GM12875 (cell line): ENCODE measurements around the gene KCTD5.

Source experiments
- H3K4me3 ChIP-seq: one replicate; pipeline ENCODE4 v1.5.1; 2011; ENCODE audit warnings: low read depth, low read length, control low read depth
- TF ChIP-seq, protein P1 (sequence below): IDR thresholded peaks from 2 replicates; pipeline ENCODE4 v1.5.1; 2011; ENCODE audit warnings: low read depth, mild to moderate bottlenecking, control low read depth, inconsistent platforms, low read length, moderate library complexity, borderline replicate concordance; ENCODE audit not compliant: insufficient read depth

Gene KCTD5

DNA sequence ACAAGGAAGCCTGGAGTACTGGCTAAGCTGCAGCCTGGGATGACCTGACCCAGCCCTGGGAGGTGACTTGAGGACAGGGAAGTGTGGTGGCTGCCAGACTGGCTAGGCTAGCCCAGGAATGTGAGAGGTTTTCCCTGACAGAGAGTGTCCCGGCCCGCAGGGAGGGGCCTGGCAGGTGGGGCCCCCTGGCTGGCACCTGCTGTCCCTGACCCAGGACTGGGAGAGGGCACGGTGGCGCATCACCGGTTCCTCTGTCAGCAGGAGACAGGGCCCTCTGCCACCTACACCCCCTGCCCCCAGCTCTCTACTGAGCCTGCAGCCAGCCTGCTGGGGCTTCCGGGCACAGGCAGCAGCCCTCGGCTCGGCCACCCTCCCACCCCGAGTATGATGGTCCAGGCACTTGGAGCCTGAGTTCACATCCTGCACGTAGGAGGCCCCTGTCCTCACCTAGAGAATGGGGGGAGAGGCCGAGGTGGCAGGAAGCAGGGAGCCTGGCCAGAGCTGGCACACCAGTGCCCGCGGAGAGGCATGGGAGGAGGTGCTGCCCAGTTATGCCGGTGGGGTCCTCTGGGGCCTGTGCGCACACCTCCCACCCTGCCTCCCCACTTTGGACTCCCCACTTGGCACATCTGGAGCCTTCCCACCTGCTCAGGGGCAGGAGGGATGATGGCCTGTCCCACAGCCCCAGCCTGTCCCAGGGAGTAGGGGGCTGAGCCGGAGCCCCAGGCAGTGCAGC lies 37.2 kb downstream of the KCTD5 start:
- no peak overlapping the region for H3K4me3 ChIP-seq

DNA sequence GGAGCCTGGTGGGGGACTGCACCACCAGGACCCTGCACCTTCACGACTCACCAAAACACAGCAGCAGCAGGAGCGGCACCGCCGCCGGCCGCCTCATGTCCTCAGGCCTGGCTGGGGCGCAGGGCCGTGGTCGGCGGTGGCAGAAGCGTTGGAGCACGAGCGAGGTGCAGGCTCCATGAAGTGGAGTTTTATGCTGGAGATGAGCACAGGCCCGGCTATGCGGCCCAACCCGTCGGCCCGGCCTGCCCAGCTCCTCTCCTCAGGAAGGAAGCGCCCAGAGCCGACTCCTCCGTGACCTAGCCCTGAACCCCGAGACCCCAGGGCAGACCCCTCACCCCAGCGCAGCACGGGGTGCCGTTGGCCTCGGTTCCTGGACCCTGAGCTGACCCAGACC lies 37.7 kb downstream of the KCTD5 start, which contains the start of gene PRSS27:
TSS of gene PRSS27 (minus strand) at position 161 of the 394 bp plus-strand sequence. CDS start at position 97, 64 bp downstream.
- H3K4me3 ChIP-seq: peak within 1 kb of the TSS; percentile 75
- TF ChIP-seq, protein P1, sequence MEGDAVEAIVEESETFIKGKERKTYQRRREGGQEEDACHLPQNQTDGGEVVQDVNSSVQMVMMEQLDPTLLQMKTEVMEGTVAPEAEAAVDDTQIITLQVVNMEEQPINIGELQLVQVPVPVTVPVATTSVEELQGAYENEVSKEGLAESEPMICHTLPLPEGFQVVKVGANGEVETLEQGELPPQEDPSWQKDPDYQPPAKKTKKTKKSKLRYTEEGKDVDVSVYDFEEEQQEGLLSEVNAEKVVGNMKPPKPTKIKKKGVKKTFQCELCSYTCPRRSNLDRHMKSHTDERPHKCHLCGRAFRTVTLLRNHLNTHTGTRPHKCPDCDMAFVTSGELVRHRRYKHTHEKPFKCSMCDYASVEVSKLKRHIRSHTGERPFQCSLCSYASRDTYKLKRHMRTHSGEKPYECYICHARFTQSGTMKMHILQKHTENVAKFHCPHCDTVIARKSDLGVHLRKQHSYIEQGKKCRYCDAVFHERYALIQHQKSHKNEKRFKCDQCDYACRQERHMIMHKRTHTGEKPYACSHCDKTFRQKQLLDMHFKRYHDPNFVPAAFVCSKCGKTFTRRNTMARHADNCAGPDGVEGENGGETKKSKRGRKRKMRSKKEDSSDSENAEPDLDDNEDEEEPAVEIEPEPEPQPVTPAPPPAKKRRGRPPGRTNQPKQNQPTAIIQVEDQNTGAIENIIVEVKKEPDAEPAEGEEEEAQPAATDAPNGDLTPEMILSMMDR: no peak

More for the DNA sequence above, 37.2 kb downstream of the KCTD5 start:
- TF ChIP-seq, protein P1: no peak

GRCh38 chr16:2720719-2721633 lies 38.7 kb downstream of the KCTD5 start:
- TF ChIP-seq, protein P1: peak; percentile 78
- peak overlapping the region; percentile 75 for H3K4me3 ChIP-seq

- peak overlapping the region; percentile 75 for H3K4me3 ChIP-seq
These were observed 39.4 kb downstream of the KCTD5 start for GRCh38 chr16:2721634-2722173.

GRCh38 chr16:2724088-2724676 lies 41.9 kb downstream of the KCTD5 start:
- TF ChIP-seq, protein P1: no peak

GRCh38 chr16:2724816-2725348 lies 42.6 kb downstream of the KCTD5 start:
- TF ChIP-seq, protein P1: no peak

More at GRCh38 chr16:2724088-2724676, 41.9 kb downstream of the KCTD5 start:
- no peak overlapping the region for H3K4me3 ChIP-seq

GRCh38 chr16:2726923-2727322 lies 44.6 kb downstream of the KCTD5 start:
- TF ChIP-seq, protein P1: no peak
- no peak overlapping the region for H3K4me3 ChIP-seq

More at GRCh38 chr16:2724816-2725348, 42.6 kb downstream of the KCTD5 start:
- H3K4me3 ChIP-seq: no peak overlapping the region
